SH-SY5Y (cell line): ENCODE data around the gene RAB43.

ENCODE experiments used
- GATA2 ChIP-seq: IDR thresholded peaks from 2 replicates; pipeline ENCODE4 v1.6.1; 2011; ENCODE audit warnings: mild to moderate bottlenecking, low read depth, low read length
- GATA3 ChIP-seq: IDR thresholded peaks from 2 replicates; pipeline ENCODE4 v1.6.1; 2011; ENCODE audit warnings: low read depth, mild to moderate bottlenecking, low read length, moderate library complexity

DNA sequence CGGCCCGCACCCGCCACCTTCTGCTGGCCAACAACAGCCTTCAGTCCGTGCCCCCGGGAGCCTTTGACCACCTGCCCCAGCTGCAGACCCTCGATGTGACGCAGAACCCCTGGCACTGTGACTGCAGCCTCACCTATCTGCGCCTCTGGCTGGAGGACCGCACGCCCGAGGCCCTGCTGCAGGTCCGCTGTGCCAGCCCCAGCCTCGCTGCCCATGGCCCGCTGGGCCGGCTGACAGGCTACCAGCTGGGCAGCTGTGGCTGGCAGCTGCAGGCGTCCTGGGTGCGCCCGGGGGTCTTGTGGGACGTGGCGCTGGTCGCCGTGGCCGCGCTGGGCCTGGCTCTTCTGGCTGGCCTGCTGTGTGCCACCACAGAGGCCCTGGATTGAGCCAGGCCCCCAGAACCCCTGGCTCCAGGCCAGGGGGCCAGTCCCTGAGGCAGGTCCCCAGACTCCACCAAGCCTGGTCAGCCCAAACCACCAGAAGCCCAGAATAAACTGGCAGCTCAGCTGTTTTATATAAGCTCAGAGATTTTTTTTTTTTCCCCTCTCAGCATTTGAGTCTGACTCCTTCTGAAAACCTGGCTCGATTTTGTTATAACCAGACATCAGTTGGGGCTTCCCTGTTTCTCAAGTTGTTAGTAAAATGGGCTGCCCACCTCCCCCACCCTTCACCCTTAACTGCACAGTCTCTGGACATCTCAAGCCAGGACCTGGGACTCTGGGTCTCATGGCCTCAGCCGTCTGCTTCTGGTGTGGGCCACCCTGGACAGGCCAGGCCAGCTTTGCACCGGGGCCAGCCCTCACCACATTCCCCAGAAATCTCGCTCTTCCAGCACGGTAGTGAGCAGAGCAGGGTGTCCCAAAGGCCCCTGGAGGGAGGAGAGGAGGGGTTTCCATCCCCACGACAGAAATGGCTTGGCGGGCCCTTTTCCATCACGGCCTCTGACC, 59.4 kb downstream of the RAB43 start:
- TF ChIP-seq GATA2 (no peak), GATA3 (no peak)
